NCI-H2196 (cell line): ENCODE results near the gene MACROH2A1.

Experiments
- DNase-seq: peaks from one replicate; lab custom pipeline; 2025; ENCODE audit not compliant: unreplicated experiment; lab: John Stamatoyannopoulos, UW

MACROH2A1 gene

GRCh38 chr5:135333732-135334515 lies 65.1 kb downstream of the MACROH2A1 start:
- DNase-seq = no peak

GRCh38 chr5:135332519-135333150 lies 66.4 kb downstream of the MACROH2A1 start:
- peak; percentile 78 for DNase-seq

- DNase-seq = no peak
These were observed 67.4 kb downstream of the MACROH2A1 start for GRCh38 chr5:135331612-135332011.

GRCh38 chr5:135330798-135331096 lies 68.3 kb downstream of the MACROH2A1 start:
- no peak for DNase-seq

GRCh38 chr5:135329913-135330797 lies 68.9 kb downstream of the MACROH2A1 start:
- DNase-seq = no peak

- DNase-seq = no peak
These were observed 69.7 kb downstream of the MACROH2A1 start for GRCh38 chr5:135329066-135329912.

- no peak for DNase-seq
These were observed 70.8 kb downstream of the MACROH2A1 start for GRCh38 chr5:135328128-135328687.

- DNase-seq = peak; percentile 13
These were observed 71.5 kb downstream of the MACROH2A1 start for GRCh38 chr5:135327429-135328127.

GRCh38 chr5:135326296-135327254 lies 72.5 kb downstream of the MACROH2A1 start:
- no peak for DNase-seq

- DNase-seq = no peak
These were observed 74.0 kb downstream of the MACROH2A1 start for GRCh38 chr5:135324897-135325650.

GRCh38 chr5:135324160-135324559 lies 74.9 kb downstream of the MACROH2A1 start:
- DNase-seq = no peak

- DNase-seq = no peak
These were observed 75.3 kb downstream of the MACROH2A1 start for GRCh38 chr5:135323701-135324132.

- no peak for DNase-seq
These were observed 75.8 kb downstream of the MACROH2A1 start for GRCh38 chr5:135323227-135323626.

- no peak for DNase-seq
These were observed 76.3 kb downstream of the MACROH2A1 start for GRCh38 chr5:135322744-135323143.

- DNase-seq = no peak
These were observed 76.8 kb downstream of the MACROH2A1 start for GRCh38 chr5:135322271-135322670.

GRCh38 chr5:135320718-135321484 lies 78.1 kb downstream of the MACROH2A1 start:
- no peak for DNase-seq

GRCh38 chr5:135319928-135320606 lies 79.0 kb downstream of the MACROH2A1 start:
- no peak for DNase-seq
